Measurements from ENCODE around the gene MYO1H.
"Not testable (repeated sequence)": the region's sequence is repeated elsewhere in the genome, so short reads cannot be mapped to it uniquely, and the experiment has no call there.

Gene MYO1H

GRCh38 chr12:109394891-109395290, 47.2 kb downstream of the MYO1H start:
- no peak for DNase-seq (ENCODE audit: low read depth in 1 of 2, low spot score in 1 of 2)

GRCh38 chr12:109404841-109405240, 57.1 kb downstream of the MYO1H start:
- DNase-seq (ENCODE audit: low read depth in 1 of 2, low spot score in 1 of 2), result not testable (repeated sequence)

DNA sequence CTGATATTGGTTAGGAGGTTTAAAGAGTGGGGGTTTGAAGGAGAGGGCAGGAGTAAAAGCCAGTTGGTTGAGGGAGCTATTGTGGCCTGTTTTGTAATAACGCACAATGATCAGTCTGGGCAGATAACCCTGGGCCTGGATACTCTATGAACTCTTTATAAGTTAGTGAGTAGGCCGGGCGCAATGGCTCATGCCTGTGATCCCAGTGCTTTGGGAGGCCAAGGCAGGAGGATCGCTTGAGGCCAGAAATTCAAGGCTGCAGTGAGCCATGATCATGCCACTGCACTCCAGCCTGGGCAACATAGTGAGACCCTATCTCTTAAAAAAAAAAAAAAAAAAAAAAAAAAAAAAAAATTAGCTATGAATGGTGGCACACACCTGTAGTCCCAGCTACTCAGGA, 58.4 kb downstream of the MYO1H start:
- DNase-seq (ENCODE audit: low read depth in 1 of 2, low spot score in 1 of 2), result not testable (repeated sequence)

- DNase-seq (ENCODE audit: low read depth in 1 of 2, low spot score in 1 of 2), result no peak
Observed at GRCh38 chr12:109418848-109419480, 71.3 kb downstream of the MYO1H start.

- no peak for DNase-seq (ENCODE audit: low read depth in 1 of 2, low spot score in 1 of 2)
Observed at GRCh38 chr12:109421355-109422087, 73.8 kb downstream of the MYO1H start.

DNA sequence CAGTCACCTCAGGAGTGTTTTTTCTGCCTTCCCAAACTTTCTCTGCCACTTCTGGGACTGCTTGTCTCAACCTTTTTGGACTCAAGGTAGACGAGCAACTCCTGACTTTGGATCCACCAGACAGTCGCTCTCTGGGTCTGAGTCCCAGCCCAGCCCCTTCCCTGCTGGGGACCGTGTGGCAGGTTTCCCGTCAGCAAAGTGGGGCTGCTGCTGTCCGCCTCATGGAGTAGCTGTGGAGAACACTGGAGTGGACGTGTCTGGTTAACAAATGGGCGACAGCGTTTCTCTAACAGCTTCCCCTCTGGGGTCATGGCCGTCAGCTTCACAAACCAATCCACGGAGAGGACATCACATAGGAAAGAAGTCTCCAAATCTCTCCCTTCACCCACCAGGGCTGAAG, 74.6 kb downstream of the MYO1H start:
- no peak for DNase-seq (ENCODE audit: low read depth in 1 of 2, low spot score in 1 of 2)

DNA sequence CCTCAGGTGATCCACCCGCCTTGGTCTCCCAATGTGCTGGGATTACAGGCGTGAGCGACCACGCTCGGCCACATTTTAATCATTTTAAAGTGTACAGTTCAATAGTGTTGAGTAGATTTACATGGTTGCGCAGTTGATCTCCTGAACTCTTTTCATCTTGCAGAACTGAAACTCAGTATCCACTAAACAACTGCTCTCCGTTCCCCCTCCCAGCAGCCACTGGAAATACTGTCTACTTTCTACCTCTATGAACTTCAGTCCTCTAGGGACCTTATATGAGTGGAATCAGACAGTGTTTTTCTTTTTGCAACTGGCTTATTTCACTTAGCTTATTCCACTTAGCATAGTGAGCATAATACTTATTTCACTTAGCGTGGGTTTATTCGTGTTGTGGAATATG, 75.7 kb downstream of the MYO1H start:
- no peak for DNase-seq (ENCODE audit: low read depth in 1 of 2, low spot score in 1 of 2)

- DNase-seq (ENCODE audit: low read depth in 1 of 2, low spot score in 1 of 2), result peak; percentile 55 to 56
Observed at GRCh38 chr12:109428037-109428629, 80.4 kb downstream of the MYO1H start.

- DNase-seq (ENCODE audit: low read depth in 1 of 2, low spot score in 1 of 2), result not testable (repeated sequence)
Observed at GRCh38 chr12:109428804-109429203, 81.1 kb downstream of the MYO1H start.

DNA sequence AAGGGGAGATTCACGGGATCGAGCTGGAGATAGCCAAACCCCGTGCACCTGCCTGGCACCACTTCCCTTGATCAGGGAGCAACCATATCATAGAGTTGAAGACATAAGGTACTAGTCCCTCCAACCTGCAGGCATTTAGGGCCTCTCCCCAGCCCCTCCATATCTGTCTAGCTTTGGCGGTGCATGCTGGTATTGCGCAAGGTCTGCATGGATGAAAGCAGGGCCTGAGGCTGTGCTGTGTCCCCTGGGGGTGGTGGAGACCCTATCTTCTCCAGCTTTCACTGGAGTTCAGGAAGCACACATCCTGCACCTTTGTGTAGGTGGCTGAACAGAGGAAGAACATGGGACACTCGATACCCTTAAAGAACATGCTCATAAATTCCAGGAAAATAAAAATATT, 82.5 kb downstream of the MYO1H start:
- no peak for DNase-seq (ENCODE audit: low read depth in 1 of 2, low spot score in 1 of 2)

- no peak for DNase-seq (ENCODE audit: low read depth in 1 of 2, low spot score in 1 of 2)
Observed at GRCh38 chr12:109432431-109432830, 84.7 kb downstream of the MYO1H start.

GRCh38 chr12:109432842-109433304, 85.2 kb downstream of the MYO1H start:
- peak; percentile 54 to 68 for DNase-seq (ENCODE audit: low read depth in 1 of 2, low spot score in 1 of 2)

DNA sequence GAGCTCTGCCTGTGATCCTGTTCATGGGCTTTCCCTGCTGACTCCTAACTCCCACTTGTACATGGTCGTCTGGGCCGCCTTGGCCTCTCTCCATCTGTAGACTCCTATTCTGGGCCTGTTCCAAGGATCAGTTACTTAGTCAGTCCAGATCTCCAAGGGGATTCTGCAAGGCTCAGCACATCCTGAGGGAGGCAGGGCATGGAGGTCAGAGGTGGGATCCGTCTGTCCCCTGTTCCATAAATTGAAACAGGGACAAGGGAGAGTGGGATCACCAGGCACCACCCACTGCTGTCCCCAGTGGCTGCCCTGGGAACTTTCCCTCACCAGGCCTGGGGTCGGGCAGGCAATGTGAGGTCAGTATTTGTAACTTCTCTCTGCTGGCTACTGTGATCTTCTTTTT, 85.9 kb downstream of the MYO1H start:
- DNase-seq (ENCODE audit: low read depth in 1 of 2, low spot score in 1 of 2), result no peak

GRCh38 chr12:109434582-109434981, 86.9 kb downstream of the MYO1H start:
- no peak for DNase-seq (ENCODE audit: low read depth in 1 of 2, low spot score in 1 of 2)

GRCh38 chr12:109435428-109436187, 87.9 kb downstream of the MYO1H start:
- no peak for DNase-seq (ENCODE audit: low read depth in 1 of 2, low spot score in 1 of 2)

DNA sequence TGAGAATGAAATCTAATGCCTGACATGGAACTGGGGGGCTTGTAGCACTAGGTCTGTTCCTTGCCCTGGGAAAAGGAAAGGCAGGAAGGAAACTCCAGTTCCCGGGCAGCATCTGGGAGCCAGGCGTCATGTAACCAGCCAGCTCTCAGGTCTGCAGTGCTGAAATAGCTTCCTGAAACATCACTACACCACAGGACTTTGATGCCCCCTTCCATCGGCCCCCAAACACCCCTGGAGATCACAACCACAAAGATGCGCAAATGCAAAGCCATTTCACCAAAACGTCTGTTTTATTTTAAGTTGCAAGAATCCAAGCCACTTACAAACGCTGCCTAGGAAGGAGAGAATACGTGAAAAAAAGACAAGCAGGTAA, 88.5 kb downstream of the MYO1H start:
- no peak for DNase-seq (ENCODE audit: low read depth in 1 of 2, low spot score in 1 of 2)

DNA sequence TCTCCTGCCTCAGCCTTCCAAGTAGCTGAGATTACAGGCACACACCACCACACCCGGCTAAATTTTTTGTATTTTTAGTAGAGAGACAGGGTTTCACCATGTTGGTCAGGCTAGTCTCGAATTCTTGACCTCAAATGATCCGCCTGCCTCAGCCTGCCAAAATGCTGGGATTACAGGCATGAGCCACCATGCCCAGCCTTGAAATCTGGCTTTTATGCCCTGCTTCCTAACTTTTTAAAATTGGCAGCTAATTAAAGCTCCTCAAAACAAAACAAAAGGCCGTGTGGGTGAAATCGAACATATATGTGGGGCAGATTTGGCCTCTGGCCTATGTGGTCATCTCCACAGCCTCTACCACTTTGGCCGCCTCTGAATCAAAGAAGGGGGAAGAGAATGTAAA, 91.5 kb downstream of the MYO1H start:
- DNase-seq (ENCODE audit: low read depth in 1 of 2, low spot score in 1 of 2), result no peak

DNA sequence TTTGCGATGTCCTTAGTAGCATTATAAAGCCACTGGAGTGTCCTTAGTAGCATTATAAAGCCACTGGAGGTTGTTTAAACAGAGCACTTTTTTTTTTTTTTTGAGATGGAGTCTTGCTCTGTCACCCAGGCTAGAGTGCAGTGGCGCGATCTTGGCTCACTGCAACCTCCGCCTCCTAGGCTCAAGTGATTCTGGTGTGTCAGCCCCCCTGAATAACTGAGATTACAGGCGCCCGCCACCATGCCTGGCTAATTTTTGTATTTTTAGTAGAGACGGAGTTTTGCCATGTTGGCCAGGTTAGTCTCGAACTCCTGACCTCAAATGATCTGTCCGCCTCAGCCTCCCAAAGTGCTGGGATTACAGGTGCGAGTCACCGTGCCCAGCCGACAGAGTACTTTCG, 92.3 kb downstream of the MYO1H start:
- DNase-seq (ENCODE audit: low read depth in 1 of 2, low spot score in 1 of 2), result not testable (repeated sequence)

- no peak for DNase-seq (ENCODE audit: low read depth in 1 of 2, low spot score in 1 of 2)
Observed at GRCh38 chr12:109440851-109441490, 93.3 kb downstream of the MYO1H start.

- DNase-seq (ENCODE audit: low read depth in 1 of 2, low spot score in 1 of 2), result no peak
Observed at GRCh38 chr12:109443794-109444193, 96.1 kb downstream of the MYO1H start.

DNA sequence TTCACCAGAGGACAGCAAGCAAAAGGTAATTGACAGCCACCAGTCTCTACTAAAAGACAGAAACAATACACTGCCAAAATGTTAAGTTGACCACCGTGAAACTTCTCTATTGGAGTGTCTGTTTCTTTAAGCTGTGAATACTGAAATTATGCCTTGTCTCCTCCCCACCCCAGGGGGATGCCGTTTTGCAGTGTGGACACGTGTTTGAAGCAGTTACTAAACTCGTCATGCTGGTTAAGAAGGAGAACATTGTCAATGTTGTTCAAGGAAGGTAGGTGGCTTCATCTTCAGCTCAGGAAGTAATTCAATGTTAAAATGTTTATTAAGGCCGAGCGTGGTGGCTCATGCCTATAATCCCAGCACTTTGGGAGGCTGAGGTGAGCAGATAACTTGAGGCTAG, 96.6 kb downstream of the MYO1H start:
- DNase-seq (ENCODE audit: low read depth in 1 of 2, low spot score in 1 of 2), result no peak
